ENCODE data around the gene VGLL4. TPM values are rescaled to one million over a fixed set of nuclear protein-coding genes. Genes with fewer than 3 reads are reported as not detected.

VGLL4 gene
- total and polyA plus RNA-seq, 2 of the 4 experiments (the other 2 are of a cell fraction), result 26.2 to 35.4 TPM

DNA sequence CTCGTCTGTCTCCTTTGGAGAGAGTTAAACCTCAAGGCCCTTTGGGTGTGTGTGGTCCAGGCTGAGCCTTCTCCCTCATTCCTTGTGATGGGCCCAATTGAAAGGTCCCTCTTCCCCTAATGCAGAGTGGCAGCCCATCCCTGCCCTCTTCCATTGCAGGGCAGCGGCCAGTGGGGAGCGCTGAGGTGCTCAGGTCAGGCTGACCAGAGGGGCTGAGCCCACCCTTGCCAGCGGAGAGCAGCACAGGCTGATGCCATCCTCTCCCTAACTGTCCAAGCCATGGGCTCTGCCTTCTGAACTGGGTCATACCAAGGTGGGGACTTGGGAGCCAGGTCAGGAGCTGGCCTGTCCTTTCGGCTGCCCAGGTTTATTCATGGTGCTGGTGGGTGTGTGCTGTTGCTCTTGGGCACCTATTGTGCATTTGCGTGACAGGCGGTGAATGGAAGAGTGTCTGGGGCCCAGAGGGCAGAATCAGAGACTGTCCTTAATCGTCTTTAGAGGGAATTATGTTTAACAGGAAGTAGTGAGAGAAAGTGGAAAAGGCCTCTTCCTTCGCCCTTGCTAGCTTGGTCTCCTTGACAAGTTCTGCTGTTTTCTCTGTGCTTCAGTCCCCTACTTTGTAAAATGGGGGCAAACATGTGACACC is 96.9 kb downstream of the VGLL4 start:
- Histone ChIP-seq H3K18ac (ENCODE audit: low read depth, low read length) (no peak overlapping the region), H3K27me3 (ENCODE audit: control insufficient read depth, insufficient read depth, low read length) (no peaks in the 10 kb centered on the region), H2AFZ (replicated peaks; ENCODE audit: low read length, poor library complexity) (no peak overlapping the region), H3K4me3 (ENCODE audit: insufficient read depth, low read depth, low read length) (no peak overlapping the region), H2BK5ac (ENCODE audit: low read depth, low read length, poor library complexity, severe bottlenecking) (no peak overlapping the region), H4K5ac (ENCODE audit: low read depth, low read length) (no peak overlapping the region), H4K20me1 (ENCODE audit: insufficient read depth, low read length) (no peaks in the 10 kb centered on the region; the same call in 1 of the 2 replicates), H2BK20ac (ENCODE audit: low read depth, low read length) (no peak overlapping the region), H3K14ac (replicated peaks; ENCODE audit: low read depth, low read length) (no peak overlapping the region), H3K9me1 (ENCODE audit: insufficient read depth, low read length) (peaks cover 10% of the 10 kb centered on the region), H4K8ac (ENCODE audit: low read depth in 2 of 2, low read length in 2 of 2) (no peak overlapping the region), H4K91ac (ENCODE audit: insufficient read depth, low read depth, low read length) (no peak overlapping the region), H2BK120ac (ENCODE audit: low read depth, low read length) (no peak overlapping the region), H3K23ac (ENCODE audit: low read depth, low read length) (no peak overlapping the region), H3K56ac (ENCODE audit: extremely low read depth, insufficient read depth, low read length) (no peak overlapping the region), H3K9me3 (ENCODE audit: control insufficient read depth, insufficient read depth, low read length) (no peaks in the 10 kb centered on the region), H3K27ac (ENCODE audit: insufficient read depth, low read length) (no peak overlapping the region), H3K79me1 (ENCODE audit: low read depth in 1 of 2, low read length in 2 of 2) (peaks cover 6 to 48% of the 10 kb centered on the region in 2 experiments; a peak in 3 of 4 replicates), H3K36me3 (ENCODE audit: control insufficient read depth, insufficient read depth, low read length) (no peaks in the 10 kb centered on the region), H3K4me2 (ENCODE audit: low read depth, low read length) (no peak overlapping the region), H3K9ac (ENCODE audit: low read depth, low read length) (no peak overlapping the region), H2BK15ac (ENCODE audit: low read depth, low read length) (no peak overlapping the region), H2AK9ac (replicated peaks; ENCODE audit: low read depth, low read length, poor library complexity) (peak overlapping the region; percentile 10), H2AK5ac (ENCODE audit: low read depth, low read length) (no peak overlapping the region), H3K4ac (ENCODE audit: low read depth, low read length) (no peak overlapping the region), H3K4me1 (ENCODE audit: control insufficient read depth, insufficient read depth, low read length) (peaks cover 12% of the 10 kb centered on the region)
- CTCF ChIA-PET, result interaction anchor here (0.6 kb wide), 1 partner anchor 200 kb away, joined by 4 read pairs; no protein-coding TSS in a partner anchor
- BruUV-seq (replicated peaks), result no TSS peak
- no peak for DNase-seq
- dilution Hi-C loops (cut with HindIII; ENCODE audit: low sequenced_read_pairs, unreplicated experiment) (no loop called here), intact Hi-C loops (cut with micrococcal nuclease) (loop anchor here (5.0 kb wide), 1 partner anchor 164 kb away; no protein-coding TSS in a partner anchor), in situ Hi-C loops (cut with MboI; ENCODE audit: low sequenced_read_pairs) (no loop called here)
- WGBS, 2 experiments (ENCODE audit: extremely low coverage in 2 of 2, insufficient read length in 1 of 2), result 92% methylated on average over 4 of the region's 9 CpGs; no CpG with 5 or more reads in 1 of the 2 experiments
- POLR2A ChIA-PET (ENCODE audit: unreplicated experiment), result no interaction called here
- TF ChIP-seq RFX5 (IDR thresholded peaks at IDR 0.05; ENCODE audit: low read depth, low read length) (no peak), NFE2L2 (IDR thresholded peaks at IDR 0.05; ENCODE audit: low read depth, low read length) (no peak)
- ATAC-seq (ENCODE audit: low read depth), result no peak

All from IMR-90 (cell line).